NCI-H2227 (cell line): ENCODE results near the gene ORM1.
"Not testable (repeated sequence)": the region's sequence is repeated elsewhere in the genome, so short reads cannot be mapped to it uniquely, and the experiment has no call there.

Source experiments
- DNase-seq: peaks from one replicate; lab custom pipeline; 2025; ENCODE audit not compliant: unreplicated experiment; lab: John Stamatoyannopoulos, UW

ORM1 gene

DNA sequence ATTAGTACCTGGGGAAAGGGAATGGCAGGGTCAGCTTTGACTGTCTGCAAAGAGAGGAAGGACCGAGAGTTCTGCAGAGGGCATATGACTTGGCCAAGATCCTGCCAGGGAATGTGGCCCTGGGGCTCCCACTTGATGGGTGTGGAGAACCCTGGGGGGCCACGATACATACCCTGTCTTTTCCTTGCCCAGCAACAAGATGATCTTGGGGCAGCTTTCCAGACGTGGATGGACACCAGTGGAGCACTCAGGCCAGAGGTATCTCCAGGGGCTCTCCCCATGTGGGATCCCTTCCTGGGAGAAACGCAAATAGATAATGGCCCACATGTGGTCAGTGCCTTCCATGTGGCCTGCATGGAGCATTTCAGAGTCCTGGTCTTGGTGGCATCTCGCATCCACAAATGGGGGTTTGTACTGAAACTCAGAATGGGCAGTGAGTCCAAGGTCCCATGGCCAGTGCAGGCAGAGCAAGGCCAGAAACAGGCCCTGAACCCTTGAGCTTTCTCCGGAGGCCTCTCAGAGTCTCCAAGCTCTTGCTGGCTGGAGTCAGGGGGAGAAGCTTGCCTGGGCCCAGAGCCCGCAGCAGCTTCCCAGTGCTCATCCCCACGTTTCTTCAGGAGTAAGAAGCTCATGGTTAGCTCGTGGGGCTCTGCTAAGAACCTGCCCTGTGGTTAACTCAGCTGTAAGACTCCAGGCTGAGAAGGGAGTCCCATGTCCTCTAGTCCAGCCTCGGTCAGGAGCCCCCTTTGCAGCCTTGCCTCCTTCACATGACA lies 18.3 kb upstream of the ORM1 start:
- no peak for DNase-seq

DNA sequence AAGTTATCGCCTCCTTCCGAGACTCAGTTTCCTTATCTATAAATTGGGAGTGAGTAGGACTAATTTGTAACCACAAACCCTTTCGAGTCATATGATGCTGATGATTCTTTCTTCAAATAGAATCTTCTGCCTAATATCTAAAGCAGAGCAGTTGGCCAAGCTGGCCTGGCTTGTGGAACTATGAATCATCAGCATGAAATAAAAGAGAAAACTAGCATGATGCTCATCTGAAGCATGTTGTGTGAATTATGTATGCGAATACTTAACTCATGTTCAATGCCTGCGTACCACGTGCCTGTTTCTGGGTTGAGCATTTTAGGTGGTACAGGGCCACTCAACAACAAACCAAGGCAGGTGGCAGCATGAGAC lies 15.0 kb upstream of the ORM1 start:
- DNase-seq, result no peak

DNA sequence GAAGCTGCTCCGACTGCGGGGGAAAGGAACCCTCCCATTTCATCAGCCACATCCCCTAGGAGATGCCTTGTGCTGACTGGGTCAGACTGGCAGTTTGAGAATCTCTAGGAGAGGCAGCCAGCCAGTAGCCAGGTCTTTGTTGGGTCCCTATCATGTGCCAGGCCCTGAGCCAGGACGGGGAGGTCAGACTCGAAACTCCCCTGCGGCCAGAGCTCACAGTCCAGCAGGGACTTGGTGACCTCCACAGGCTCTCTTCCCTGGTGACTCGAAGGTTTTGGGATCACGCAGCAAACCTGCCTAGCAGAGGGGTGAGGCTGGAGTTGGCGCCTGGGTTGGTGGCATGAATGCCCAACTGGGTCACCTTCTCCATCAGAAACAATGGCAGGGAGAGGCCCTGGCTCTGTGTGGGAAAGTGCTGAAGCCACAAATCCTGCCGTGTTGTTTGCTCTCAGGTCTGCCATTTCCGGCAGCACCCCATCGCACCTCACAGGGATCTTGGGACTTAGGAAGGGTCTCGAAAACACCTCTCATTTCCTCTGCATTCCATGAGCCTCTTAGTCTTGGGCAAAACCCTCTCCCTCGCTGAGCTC lies 14.4 kb upstream of the ORM1 start:
- DNase-seq, result no peak

DNA sequence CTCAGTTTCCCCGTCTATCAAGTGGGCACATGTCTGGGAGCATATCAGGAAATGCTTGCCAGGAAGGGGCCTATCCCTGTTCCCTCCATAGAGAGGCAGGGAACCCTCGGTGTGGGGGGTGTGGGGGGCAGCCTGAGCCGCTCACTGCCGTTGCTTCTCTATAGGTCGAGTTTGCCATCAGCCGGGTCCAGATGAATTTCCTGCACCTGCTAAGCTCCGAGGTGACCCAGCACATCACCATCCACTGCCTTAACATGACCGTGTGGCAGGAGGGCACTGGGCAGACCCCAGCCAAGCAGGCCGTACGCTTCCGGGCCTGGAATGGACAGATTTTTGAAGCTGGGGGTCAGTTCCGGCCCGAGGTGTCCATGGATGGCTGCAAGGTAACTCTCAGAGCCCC lies 13.8 kb upstream of the ORM1 start:
- no peak for DNase-seq

DNA sequence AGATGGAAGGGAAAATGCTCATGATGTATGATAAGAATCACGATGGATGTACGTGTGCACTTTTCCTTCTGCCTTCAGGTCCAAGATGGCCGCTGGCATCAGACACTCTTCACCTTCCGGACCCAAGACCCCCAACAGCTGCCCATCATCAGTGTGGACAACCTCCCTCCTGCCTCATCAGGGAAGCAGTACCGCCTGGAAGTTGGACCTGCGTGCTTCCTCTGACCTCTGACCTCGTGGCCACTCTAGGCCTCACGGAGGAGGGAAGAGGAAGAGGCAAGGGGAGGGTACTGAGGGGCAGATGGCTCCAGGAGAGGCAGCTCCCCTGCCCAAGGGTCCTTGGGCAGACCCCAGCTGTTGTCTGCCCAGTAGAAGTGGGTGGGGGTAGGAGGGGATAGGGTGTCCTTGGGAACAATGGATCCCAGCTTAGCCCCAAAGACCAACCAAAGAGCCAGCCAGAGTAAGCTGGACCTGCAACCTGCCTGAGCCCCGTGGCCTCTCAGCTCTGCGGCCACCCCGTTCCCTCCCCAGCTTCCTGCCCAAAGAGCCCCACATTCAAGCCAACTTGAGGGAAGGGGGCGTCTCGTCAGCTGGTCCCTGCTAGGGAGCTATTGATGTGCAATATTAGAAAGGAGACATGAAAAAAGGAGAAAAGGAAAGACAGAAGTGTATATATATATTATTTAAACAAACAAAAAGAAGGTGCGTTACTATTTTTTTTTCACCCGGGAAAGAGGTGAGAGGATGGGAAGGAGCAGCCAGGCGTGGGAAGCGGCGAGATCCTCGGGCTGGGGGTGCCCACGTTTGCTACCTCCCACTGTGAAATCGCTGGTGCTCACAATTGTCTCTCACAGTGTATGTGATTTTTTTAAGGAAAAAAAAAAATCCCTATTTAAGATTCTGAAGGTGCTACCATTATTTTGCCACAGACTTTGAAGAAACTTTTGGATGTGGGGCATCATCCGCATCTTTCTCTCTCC lies 12.1 kb upstream of the ORM1 start:
- no peak for DNase-seq

DNA sequence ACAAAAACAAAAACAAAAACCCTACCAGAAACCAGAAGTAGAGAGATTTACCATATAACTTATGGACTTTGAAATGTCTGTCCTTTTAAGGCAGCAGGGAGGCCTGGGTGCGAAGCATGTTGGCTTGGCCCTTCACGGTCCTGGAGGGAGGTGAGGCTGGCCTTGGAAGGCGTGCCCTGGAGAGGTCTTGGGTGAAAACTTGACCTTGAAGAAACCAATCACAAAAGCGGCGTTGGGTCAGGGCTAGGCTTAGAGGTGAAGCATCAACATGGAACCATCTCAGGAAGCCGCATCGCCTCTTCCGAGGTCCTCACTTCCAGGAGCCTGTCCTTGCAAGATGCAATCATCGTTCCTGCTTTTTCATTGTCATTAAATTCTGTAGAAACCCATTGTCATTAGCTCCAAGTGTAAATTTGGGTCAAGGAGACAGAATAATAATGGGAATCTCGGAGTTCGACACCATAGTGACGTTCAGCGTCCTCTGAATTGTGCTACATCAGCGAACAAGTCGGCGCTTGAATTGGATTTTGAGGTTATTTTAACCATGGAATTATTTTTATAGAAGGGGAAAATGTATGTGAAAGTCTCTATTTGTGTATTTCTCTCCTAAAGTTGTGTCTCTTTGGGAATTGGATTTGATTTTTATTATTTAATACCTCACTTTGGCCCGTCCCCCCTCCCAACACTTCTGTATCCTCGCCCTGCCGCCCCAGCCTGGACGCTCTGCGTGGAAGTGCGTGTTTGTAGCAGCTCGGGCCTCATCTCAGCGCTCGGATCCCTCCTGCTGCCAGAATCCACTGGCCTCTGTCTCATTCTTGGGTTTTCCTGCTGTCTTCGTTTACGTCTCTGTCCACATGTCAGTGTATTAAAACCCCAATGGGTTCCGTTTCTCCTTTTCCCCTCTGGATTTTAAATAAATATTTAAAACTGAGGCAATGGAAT lies 11.1 kb upstream of the ORM1 start:
- DNase-seq, result no peak

DNA sequence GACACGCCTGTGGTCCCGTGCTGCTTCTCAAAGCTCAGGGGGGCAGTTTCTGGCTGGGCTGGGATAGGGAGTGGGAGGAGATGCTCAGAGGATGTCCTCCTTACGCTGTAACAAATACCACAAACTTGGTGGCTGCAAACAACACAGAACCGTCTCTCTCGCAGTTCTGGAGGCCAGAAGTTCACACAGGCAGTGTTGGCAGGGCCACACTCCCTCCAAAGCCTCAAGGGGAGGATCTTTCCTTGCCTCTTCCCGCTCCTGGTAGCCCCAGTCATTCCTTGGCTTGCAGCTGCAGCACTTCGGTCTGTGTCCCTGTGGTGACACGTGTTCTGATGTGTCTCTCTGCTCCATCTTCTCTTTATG lies 10.4 kb upstream of the ORM1 start:
- no peak for DNase-seq

DNA sequence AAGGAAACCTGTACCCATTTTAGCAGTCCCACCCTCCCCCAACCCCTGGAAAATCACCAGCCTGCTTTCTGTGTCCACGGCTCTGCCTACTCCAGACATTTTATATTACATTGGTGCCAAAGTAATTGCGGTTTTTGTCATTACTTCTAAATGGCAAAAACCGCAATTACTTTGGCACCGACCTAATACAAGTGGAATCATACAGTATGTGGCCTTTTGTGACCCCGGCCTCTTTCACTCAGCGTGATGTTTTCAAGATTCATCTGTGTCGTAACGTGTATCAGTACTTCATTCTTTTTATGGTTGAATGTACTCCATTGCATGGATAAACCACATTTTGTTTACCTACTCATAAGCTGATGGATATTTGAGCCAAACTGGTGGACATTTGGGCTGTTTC lies 9.7 kb upstream of the ORM1 start:
- no peak for DNase-seq

DNA sequence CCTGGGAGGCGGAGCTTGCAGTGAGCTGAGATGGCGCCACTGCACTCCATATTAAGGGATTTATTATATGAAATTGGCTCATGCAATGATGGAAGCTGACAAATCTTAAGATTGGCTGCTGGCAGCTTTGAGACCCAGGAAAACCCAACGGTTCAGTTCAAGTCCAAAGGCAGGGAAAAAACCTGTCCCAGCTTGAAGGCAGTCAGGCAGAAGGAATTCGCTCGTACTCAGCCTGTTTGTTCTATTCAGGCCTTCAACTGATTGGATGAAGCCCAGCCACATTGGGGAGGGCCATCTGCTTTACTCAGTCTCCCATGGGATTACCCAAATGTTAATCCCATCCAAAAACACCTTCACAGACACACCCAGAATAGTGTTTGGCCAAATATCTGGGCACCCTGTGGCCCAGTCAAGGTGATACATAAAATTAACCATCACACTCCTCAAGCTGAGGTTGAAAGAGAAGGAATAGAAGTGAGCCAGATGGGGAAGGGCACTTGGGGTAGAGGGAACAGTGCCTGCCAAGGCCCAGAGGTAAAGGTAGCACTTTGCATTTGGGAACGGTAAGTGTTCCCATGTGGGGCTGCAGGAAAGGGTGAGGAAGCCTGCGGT lies 8.5 kb upstream of the ORM1 start:
- DNase-seq, result no peak

DNA sequence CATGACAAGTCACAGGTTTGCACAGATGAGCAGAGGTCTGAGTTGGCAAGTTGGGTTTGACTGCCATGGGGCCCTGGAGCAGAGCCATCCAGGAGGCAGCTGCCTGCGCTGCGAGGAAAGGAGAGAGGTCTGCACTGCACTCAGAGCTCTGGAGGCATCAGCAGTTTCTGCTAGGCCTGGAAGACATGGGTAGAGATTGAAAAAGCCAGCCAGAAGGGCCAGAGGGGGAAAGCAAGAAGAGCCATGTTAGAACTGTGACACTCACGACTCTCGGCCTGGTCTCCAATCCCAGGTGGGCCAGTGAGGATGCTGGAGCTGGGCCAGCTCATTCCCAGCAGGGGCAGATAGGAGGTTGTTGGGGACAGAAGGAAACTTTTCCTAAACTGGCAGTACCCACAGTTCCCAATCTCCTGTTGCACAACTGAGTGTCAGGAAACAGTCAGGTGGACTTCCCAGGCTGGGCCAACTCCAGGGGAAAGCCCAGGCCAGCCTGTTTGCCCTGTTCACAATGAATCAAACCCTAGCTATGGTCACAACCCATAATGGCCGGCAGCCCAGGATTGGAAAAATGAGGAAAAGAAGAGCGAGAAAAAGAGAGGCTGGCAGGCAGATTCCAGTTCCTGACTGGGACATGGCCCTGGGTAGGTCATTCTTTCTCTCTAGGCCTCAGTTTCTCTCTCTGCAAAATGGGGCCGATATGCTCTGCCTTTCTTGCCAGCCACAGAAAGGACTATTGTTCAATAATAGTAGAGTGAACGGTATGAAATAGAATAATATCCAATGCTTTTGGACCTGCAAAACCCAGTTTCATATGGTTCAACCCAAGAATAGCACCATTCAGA lies 7.8 kb upstream of the ORM1 start:
- DNase-seq, result no peak

DNA sequence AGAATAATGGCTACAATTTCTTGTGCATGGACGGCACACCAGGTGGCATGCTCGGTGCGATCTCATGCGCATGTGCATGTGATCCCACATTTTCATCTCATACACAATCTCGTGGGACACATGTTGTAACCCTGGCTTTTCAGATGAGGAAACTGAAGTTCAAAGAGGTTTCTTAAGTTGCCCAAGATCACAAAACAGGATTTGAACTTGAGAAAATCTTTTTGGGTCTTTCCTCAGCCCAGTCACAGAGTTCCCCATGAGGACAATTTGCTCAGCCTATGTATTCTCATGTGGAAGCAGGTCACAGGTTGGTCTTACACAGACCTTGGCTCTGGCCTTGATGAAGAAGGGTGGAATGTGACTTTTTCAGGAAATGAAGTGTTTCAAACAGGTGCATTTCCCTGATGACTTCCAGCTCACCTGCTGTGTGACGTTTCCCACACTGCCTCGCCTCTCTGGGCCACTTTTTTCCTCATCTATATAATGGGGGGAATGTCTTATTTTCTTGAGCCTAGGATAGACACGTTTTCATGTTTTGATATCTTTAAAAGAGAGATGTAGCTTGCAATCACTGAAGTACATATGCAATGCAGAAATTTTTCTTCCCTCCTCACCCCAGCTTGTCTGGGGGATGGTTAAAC lies 7.1 kb upstream of the ORM1 start:
- DNase-seq, result no peak

DNA sequence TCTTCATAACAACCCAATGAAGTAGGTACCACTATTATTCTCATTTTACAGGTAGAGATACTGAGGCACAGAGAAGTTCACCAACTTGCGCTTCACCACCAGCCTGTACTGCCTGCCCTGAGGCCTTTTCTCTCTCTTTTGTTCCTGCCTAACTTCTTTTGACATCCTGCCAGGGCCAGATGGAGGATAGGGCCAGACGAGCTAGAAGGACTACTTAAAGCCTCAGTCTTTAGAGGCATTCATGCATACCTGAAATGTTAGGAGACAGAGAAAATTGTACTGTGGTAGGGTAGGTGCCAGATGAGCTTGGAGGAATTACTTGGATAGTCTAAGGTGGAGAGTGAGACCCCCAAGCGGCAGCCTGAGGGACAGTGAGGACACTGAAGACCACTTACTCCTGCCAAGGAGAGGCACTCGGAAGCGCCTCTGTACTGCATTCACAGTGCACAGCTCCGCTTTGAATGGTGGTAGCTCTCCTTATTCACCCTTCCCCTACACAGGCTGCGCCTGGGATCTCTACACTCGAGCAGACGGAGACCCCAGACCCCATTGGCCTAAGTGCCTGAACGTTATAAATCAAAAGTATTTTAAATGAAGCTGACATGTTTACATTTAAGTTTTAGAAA lies 6.2 kb upstream of the ORM1 start:
- no peak for DNase-seq

DNA sequence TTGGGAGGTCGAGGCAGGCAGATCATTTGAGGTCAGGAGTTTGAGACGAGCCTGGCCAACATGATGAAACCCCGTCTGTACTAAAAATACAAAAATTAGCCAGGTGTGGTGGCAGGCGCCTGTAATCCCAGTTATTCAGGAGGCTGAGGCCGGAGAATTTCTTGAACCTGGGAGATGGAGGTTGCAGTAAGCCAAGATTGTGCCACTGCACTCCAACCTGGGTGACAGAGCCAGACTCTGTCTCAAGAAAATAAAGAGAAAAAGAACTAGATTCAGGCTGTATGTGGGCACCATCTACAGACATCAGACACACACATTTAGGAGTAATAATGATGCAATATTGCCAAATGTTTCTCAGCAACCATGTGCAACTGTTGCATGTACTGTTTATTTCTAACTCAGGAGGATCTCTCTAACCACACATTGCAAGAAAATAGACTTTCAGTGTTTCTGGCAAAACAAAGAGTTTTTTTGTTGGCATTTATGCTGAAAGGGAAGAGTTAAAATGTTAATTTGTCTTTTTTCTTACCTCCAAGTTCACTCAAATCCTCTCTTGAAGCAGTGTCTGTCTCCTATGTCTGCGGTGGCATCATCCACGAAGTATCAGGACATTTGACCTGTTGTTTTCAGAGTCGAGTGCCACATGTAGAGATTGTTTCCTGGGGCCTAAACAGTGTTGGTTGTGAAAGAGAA lies 5.1 kb upstream of the ORM1 start:
- no peak for DNase-seq

DNA sequence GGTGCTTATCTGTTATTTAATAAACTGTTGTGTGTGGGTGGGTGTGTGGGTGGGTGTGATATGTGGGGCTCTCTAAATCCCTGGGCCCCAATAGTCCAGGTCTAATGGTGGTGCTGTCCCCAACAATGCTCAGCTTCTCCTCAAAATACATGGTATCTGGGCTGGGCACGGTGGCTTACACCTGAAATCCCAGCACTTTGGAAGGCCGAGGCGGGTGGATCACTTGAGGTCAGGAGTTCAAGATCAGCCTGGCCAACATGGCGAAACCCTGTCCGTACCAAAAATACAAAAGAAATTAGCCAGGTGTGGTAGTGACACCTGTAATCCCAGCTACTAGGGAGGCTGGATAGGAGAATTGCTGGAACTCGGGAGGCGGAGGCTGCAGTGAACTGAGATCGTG lies 4.5 kb upstream of the ORM1 start:
- DNase-seq, result no peak

DNA sequence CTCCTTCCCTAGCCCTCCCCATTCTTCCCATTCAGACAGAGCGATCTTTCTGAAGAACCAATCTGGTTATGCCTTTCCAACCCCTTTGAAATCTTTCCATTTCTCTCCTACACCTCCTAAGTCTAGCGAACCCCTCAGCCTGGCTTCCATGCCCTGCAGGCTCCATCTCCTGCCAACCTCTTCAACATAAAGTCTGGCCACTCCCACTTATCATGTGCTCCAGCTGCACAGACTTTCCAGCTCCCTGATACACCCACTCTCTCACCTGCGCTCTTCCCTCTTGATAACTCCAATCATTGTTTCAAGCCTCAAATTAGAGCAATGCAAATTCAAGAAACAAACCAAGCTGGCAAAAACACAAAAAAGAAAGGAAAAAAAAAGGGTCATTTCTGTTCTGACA lies 3.8 kb upstream of the ORM1 start:
- DNase-seq, result peak; percentile 3

DNA sequence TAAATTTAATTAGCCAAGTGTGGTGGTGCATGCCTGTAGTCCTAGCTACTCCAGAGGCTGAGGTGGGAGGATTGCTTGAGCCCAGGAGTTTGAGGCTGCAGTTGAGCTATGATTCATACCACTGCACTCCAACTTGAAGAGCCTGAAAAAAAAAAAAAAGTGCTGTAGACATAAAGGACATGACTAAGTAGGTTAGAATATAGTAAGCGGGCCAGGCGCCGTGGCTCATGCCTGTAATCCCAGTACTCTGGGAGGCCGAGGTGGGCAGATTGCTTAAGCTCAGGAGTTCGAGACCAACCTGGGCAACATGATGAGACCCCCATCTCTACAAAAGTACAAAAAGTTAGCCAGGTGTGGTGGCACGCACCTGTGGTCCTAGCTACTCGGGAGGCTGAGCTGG lies 2.2 kb upstream of the ORM1 start:
- DNase-seq, result not testable (repeated sequence)

DNA sequence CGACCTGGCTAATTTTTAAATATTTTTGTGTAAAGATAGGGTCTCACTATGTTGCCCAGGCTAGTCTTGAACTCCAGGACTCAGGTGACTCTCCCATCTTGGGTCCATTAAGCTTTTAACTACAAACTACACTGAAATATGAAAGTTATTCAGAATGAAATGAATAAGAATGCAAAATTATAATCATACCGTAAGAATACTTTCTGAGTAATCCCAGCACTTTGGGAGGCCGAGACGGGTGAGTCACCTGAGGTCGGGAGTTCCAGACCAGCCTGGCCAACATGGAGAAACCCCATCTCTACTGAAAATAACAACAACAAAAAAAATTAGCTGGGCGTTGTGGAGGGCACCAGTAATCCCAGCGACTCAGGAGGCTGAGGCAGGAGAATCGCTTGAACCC lies 1.1 kb upstream of the ORM1 start:
- DNase-seq, result no peak
